Measurements from ENCODE around the gene C9orf153.

DNA sequence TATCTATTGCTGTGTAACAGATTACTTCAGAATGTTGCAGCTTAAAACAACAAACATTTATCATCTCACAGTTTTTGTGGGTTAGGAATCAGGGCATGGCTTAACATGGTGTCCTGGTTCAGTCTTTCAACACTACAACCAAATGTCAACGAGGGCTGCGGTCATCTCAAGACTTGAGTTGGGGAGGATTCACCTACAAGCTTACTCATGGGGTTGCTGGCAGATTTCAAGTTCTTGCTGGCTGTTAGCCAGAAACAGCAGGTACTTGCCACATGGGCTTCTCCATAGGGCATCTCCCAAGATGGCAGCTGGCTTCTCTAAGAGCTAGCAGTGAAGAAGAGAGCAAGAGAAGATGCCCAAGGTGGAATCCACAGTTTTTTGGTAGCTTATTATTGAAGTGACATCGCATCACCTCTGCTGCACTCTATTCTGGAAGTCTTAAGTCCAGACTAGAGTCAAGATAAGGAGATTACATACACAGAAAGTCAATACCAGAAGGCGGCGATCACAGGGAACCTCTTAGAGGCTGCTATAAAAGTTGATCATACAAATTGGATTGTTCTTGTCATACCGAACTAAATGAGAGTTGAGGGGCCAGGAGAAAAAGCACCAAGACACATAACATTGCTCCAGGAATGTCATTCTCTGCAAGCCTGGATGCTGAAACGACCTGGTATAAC lies 42.2 kb downstream of the C9orf153 start:
- TF ChIP-seq CTCF (IDR thresholded peaks at IDR 0.05; ENCODE audit: poor library complexity) (no peak), EZH2phosphoT487 (IDR thresholded peaks at IDR 0.05; ENCODE audit: low read depth, severe bottlenecking, unreplicated experiment) (no peak)

All from hepatocyte (in vitro differentiated cells).